ENCODE measurements around the gene BSCL2.
"Not testable (repeated sequence)": the region's sequence is repeated elsewhere in the genome, so short reads cannot be mapped to it uniquely, and the experiment has no call there.

BSCL2 gene

DNA sequence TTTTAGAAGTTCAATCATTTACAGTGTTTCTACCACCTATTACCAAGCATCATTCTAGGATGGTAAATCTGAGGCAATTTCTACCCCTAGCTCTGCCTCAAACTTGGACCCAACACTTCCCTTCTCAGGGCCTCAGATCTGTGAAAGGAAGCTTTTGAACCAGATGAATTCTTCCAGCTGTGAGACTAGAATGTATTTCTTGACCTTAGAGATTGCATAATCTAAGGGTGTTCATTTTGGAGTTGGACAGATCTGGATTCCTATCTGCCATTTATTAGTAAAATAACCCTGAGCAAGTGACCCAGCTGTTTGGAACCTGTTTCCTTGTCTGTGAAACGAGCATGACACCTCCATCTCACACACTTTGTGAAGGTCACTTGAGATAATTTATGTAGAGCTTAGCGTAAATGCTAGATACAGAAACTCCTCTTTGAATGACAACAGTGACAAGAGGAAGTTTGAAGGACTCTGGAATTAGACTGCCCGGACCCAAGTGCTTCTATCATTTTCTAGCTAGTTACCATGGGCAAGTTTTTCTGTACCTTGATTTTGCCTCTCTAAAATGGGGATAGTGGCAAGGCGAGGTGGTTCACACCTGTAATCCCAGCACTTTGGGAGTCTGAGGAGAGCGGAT is 50.3 kb downstream of the BSCL2 start:
- no peak for DNase-seq (ENCODE audit: low spot score)

DNA sequence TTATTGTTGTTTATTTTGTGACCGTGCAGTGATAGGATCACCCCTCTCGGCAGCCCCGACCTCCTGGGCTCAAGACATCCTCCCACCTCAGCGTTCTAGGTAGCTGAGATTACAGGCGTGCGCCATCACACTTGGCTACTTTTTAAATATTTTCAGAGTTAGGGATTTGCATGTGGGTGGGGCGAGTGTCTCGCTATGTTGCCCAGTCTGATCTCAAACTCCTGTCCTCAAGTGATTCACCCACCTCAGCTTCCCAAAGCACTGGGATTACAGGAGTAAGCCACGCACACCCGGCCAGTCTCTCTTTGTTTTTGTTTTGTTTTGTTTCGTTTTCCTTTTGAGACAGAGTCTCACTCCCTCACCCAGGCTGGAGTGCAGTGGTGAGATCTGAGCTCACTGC is 52.9 kb downstream of the BSCL2 start:
- DNase-seq (ENCODE audit: low spot score) = no peak

DNA sequence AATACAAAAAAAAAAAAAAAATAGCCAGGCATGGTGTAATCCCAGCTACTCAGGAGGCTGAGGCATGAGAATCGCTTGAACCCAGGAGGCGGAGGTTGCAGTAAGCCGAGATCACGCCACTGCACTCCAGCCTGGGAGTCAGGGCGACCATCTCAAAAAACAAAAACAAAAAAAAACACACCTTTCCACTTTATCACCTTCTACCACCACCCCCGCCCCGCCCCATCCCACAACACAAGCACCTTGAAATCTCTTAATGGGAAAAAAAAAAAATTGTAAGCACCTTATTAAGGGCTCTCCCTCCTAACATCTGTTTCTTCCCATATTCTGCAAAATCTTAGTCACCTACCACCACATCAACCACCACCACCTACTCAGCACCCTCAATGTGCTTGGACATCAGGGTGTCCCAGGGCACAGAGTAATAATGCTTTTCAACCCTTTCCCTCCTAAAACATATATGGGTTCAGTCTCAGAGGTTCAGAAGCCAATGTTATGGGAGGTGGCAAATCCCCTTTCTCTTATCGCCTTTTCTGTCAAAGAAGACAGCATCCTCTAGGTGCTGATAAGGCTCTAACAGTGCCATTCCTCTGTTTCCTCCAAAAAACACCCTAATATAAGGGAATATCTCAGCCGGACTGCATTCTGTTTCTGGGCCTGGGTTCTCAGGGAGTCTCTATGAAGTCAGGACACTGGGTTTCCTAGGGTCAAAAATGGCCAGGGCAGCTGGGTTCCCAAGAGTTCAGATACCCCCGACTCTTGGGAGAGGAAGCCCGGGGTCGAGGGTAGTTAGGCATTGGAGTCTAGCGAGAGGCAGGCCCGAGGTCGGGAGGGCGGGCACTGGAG is 54.8 kb downstream of the BSCL2 start:
- peak; percentile 39 for DNase-seq (ENCODE audit: low spot score)

DNA sequence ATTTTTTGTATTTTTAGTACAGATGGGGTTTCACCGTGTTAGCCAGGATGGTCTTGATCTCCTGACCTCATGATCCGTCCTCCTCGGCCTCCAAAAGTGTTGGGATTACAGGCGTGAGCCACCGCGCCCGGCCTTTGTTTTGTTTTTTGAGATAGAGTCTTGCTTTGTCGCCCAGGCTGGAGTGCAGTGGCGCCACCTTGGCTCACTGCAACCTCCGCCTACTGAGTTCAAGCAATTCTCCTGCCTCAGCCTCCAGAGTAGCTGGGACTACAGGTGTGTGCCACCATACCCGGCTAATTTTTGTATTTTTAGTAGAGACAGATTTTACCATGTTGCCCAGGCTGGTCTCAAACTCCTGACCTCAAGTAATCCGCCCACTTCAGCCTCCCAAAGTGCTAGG is 56.9 kb downstream of the BSCL2 start:
- not testable (repeated sequence) for DNase-seq (ENCODE audit: low spot score)

DNA sequence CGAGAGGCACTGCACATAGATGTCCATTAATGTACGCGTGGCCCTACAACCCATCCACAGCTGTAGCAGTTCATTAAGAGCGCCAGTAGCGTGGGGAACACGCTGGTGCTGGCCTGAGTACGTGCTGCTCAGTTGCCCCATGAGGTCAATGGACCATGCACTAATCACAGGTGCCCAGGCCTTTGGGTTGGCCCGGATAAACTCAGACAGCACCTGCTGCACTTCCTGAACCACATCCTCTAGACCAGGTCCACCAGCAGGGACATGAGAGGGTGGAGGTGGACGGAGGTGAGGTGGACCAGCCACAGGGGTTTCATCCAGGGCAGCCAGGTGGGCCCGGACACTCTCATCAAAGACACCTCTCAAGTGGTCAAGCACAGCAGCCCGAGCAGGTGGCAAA is 57.7 kb downstream of the BSCL2 start:
- no peak for DNase-seq (ENCODE audit: low spot score)

DNA sequence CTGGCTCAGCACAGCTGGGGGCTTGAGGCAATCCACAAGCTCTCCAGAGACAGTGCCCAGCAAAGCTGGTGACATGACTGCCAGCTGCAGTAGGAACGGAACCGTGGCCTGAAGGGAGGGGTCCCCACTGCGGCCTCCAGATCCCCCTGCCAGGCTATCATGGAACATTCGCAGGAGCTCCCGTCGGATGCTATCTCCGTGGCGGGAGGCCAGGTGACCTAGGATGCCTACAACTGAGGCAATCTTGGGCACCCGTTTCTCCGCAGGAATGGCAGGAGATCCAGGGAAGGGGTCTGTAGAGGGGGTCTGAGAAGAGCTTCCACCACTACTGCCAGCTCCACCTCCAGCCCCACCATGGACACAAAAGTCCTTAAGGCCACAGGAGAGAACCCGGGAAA is 58.3 kb downstream of the BSCL2 start:
- no peak for DNase-seq (ENCODE audit: low spot score)

DNA sequence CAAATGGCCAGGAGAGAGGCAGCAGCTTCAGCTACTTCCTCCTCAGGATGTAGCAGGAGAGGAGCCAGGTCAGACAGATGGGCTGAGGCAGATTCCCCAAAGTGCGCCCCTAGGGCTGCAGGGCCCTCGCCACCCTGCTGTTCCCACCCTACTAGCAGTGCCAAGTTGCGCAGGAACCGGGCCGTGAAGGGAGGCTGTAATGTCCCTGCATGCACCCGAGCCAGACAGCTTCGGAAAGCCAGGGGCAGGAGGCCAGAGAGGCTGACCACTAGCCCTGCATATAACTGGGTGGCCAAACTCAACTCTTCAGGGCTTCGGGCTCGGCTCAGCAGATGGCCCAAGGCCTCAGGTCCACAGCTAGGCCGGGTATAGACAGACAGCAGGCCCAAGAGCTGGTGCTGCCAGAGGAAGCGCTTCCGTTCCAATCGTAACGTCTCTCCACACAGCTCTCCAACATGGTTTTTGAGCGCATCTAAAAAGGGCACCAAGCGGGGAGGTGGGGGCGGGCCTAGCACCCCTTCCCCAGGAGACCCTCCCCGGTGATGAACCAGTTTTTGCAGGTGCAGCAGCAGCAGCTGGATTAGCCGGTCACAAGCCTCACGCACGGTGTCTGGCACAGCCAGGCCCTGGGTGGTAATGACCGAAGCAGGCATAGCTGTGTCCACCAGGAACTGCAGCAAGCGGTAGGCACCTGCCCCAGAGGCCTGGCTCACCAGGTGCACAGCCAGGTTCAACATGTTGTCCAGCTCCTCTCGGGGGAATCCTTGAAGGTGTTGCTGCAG is 58.8 kb downstream of the BSCL2 start:
- DNase-seq (ENCODE audit: low spot score) = no peak

DNA sequence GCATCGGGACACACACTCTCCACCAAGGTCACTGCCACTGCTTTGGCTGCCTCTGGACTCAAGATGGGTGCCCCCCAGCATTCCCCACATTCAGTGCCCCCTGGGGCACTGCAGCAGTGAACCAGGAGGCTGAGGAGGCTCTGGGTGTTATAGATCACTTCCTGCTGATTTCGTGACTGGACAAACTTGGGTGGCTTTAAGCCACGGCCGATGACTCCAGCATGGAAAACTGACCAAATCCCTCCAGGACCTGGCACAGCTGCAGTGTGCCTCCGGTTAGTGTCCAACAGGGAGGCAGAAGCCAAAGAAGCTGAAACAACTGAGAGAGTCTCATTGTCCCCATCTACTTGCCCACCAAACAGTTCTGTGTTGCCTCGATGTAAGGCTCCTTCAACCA is 59.6 kb downstream of the BSCL2 start:
- DNase-seq (ENCODE audit: low spot score) = no peak

DNA sequence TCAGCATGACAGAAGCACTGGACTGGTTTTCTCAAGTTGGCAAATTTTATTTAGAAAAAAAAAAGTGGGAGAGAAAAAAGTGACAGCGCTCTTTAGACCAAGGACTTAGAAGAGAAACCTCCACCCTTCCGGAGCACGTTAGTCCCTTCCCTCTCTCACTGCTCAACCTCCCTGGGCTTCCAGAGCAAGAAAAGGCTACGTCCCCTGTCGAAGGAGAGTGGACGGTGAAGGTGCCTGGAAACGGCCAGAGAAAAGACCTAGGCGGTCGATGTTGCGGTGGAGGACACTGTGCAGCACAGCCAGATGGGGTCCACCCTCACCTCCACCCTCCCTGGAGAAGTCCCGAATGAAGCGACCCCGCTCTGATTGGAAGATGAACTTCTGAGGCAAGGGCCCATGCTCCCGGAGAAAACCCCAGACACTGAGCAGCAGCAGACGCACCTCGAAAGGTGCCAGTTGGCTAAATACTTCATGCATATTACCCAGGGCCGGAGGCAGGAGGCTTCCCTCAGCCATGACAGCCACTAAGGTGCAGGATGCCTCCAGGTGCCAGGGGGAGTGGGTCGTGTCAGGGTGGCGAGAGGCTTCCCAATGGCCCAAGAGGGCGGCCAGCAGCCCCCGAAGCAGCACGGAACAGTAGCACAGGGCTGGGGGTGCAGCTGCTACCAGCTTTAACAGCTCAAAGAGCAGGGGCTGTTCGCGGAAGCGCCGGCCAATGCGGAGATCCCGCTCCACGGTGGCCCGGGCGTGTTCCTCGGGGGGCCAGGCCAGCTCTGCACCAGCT is 60.2 kb downstream of the BSCL2 start:
- DNase-seq (ENCODE audit: low spot score) = no peak

DNA sequence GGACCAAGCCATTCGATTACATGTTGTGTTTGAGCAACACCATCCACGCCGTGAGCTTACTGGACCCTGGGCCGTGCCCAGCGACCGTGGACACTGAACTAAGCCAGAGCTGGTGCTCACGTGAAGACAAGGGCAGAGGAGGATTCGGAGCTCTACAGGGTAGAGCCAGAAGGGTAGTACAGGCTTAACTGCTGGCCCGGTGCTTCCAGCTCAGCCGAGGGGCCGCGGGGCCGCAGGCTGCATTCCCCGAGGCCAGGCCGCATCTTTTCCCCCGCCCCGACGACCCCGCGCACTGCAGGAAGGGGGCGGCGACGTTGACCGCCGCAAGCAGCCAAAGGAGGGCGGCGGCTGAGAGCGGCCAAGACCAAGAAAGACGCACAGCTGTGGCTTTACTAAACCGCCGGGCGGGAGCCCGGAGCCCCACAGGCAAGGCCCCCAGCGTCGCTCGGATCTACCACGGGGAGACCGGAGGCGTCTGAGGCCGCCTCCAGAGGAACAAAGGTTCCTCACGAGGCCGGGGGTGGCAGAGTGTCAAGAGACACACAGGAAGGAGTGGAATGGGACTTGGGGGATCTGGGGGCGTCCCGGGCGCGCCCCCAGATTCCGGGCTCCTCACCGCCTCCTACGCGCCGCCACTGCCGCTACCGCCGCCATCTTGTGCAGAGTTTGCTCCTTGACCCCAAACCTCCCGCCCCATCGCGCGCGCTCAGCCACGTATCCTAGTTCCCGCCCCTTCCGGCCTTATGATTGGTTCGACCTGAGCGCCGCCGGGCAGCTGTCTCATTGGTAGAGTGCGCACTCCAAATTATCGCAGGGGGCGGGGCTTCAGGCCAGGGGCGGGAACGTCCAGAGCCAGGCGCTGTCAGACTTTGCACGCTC is 61.0 kb downstream of the BSCL2 start, which contains the start of gene GANAB:
Gene GANAB (minus strand): TSS at position 668 of the 879 bp plus-strand sequence. CDS start 14 bp downstream, at position 654.
- peak; percentile 99 for DNase-seq (ENCODE audit: low spot score)

DNA sequence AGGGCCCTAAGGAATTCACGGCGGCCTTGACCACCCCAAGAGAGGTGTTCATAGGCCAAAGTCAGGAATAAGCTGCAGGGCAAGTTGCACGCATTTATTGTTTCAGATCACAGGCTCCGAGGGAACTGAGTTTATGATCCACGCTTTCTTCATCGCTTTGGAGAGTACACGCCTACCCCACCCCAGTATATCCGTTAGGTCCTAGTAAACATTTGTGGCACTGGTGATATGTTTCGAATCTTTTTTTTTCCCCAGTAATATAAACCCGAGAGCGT is 61.6 kb downstream of the BSCL2 start:
- DNase-seq (ENCODE audit: low spot score) = no peak

DNA sequence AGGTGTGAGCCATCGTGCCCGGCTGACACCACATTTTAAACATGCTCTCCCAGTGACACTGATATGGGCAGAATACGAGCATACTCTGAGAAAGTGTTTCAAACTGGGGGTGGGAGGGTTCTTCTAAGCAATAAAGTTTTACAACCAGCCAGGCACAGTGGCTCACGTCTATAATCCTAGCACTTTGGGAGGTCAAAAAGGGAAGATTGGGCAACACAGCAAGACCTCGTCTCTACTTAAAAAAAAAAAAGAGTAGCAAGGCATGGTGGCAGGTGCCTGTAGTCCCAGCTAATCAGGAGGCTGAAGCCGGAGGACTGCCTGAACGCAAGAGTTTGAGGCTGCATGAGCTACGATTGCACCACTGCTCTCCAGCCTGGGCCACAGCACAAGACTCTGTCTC is 63.0 kb downstream of the BSCL2 start:
- no peak for DNase-seq (ENCODE audit: low spot score)

All from activated CD4-positive, alpha-beta T cell treated with anti-CD3 and anti-CD28 coated beads, Interleukin-2, Interleukin-4, amounts not matched to agents 100 ng/mL and 50 ng/mL, durations not matched to agents 16 hours and 8 hours (primary cell).